Cardiac fibroblast (primary cell): ENCODE measurements around the gene RAB3IL1.

ENCODE experiments used
- DNase-seq, 2 donors: peaks; one replicate each; pipeline versions ENCODE4 v3.0.0 to v3.0.0-alpha.2; 2010; ENCODE audit warnings: low read depth in 2 of 2
- H3K4me3 ChIP-seq, 2 donors: replicated peaks in 1 of 2; 1 replicate in 1 of 2; 2 replicates in 1 of 2; pipeline ENCODE4 v1.5.1; 2011; ENCODE audit warnings: low read depth in 2 of 2, low read length in 2 of 2, mild to moderate bottlenecking in 2 of 2, moderate library complexity in 1 of 2
- CTCF ChIP-seq: IDR thresholded peaks from one replicate; pipeline ENCODE4 v1.5.1; 2011; ENCODE audit warnings: low read depth, mild to moderate bottlenecking, low read length, inconsistent platforms

Gene RAB3IL1

DNA sequence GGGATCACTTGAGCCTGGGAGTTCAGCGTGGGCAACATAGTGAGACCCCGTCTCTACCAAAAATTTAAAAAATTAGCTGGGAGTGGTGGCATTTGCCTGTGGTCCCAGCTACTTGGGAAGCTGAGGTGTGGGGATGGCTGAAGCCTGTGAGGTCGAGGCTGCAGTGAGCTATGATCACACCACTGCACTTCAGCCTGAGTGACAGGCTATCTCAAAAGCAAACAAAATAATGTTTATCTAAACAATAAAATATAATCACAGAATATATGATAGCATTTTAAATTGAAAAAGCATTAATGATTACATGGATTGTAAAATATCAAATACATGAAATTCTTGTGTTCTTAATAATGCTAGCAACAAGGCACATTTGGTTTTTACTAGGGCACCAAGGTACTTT, 35.5 kb upstream of the RAB3IL1 start:
- TF ChIP-seq CTCF = no peak
- H3K4me3 ChIP-seq = no peak overlapping the region
- DNase-seq = no peak

DNA sequence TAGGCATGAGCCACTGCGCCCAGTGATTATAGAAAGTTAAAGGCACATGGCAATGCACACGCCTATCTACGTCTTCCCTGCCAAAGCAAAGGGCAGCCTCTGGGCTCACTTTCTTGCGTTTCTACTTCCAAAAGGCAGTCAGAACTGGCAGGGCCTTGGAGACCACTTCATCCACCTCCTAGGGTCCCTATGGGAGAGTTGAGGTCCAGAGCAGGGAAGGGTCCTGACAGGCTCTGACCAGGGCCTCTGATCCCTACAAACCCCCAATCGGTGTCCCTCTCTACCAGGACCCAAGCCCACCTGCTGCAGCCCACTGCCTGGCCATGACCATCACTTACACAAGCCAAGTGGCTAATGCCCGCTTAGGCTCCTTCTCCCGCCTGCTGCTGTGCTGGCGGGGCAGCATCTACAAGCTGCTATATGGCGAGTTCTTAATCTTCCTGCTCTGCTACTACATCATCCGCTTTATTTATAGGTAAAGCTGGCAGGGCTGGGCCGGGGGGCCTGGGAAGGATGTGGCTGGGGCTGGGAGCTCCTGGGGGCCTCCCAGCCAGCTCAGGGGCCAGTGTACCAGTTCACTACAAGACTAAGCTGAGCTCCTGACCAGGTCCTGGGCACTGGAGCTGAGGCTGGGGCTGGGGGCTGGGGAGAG, 34.2 kb upstream of the RAB3IL1 start:
- DNase-seq = no peak
- TF ChIP-seq CTCF = no peak
- no peak overlapping the region for H3K4me3 ChIP-seq

DNA sequence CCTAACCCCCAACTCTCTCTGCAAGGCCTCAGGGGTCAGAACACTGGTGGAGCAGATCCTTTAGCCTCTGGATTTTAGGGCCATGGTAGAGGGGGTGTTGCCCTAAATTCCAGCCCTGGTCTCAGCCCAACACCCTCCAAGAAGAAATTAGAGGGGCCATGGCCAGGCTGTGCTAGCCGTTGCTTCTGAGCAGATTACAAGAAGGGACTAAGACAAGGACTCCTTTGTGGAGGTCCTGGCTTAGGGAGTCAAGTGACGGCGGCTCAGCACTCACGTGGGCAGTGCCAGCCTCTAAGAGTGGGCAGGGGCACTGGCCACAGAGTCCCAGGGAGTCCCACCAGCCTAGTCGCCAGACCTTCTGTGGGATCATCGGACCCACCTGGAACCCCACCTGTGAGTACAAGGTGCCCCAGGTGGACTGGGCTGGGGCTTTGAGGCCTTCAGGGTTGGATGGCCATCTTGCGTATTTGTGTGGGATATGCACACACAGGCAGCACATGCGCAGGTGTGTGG, 32.7 kb upstream of the RAB3IL1 start, which contains the start of gene BEST1:
BEST1 (plus strand) TSS at position 317 of the 513 bp plus-strand sequence. CDS start 1,456 bp downstream, outside the sequence.
- no peak within 1 kb of the TSS for H3K4me3 ChIP-seq
- DNase-seq = no peak
- TF ChIP-seq CTCF = no peak

DNA sequence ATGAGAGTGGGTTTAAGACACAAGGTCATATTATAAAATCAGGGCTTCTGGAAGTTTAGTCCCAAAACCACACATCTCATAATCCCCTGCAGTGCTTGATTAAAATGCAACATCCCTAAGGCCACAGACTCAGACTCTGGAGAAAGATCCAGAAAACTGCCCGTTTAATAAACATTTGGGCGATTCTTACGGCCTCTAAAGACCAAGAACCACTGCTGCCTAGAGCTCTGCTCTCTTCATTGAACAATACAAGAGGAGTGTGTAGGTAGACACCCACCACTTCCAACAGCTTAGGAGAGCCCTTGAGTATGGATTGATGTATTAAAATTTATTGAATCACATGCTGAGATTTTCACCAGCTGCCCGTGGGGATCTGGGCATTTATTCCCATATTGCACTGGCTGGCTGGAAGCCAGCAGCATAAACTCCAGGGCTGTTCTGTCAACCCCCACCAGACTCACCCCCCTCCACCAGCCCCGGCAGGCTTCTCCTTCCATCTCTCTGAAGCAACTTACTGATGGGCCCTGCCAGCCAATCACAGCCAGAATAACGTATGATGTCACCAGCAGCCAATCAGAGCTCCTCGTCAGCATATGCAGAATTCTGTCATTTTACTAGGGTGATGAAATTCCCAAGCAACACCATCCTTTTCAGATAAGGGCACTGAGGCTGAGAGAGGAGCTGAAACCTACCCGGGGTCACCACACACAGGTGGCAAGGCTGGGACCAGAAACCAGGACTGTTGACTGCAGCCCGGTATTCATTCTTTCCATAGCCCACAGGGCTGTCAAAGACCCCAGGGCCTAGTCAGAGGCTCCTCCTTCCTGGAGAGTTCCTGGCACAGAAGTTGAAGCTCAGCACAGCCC, 32.0 kb upstream of the RAB3IL1 start:
- TF ChIP-seq CTCF = no peak
- peak; percentile 96 to 97 for DNase-seq
- H3K4me3 ChIP-seq = no peak overlapping the region

GRCh38 chr11:61948505-61948904, 31.1 kb upstream of the RAB3IL1 start:
- DNase-seq = peak in 1 of 2 donors; percentile 53
- no peak for TF ChIP-seq CTCF
- no peak overlapping the region for H3K4me3 ChIP-seq

DNA sequence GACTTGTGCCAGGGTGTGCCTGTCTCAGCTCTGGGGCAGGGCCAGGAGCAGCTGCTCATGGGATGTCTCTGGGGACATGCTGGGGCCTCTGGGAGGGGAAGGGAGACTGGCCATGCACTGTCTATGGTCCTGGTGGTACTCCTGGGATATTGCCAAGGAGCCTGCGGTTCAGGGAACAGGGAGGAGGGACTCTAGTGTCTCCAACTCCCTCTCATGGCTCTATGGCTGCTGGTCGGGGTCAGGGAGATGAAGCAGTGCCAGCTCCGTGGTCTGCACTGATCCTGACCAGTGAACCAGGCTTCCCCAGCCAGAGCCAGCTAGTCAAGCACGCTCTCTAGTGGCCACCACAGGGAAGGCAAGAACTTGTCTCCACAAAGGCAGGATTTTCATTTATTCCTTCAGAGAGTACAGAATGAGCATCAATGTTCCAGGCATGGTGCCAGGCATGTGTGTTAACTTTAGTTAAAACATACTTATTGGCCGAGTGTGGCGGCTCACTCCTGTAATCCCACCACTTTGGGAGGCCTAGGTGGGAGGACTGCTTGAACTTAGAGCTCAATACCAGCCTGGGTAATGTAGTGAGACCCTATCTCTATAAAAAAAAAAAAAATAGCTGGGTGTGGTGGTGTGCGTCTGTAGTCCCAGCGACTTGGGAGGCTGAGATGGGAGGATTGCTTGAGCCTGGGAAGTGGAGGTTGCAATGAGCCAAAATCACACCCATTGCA, 30.3 kb upstream of the RAB3IL1 start:
- DNase-seq = peak; percentile 94 to 96
- peak; percentile 99 for TF ChIP-seq CTCF
- H3K4me3 ChIP-seq = no peak overlapping the region
